SK-N-SH treated with all-trans-retinoic acid at 6 μM for 48 hours (cell line): Measurements from ENCODE around the gene ARAP2.

Experiments used
- ATAC-seq: fragments of 200-7000 bp; cut with Tn5 transposase; 3 replicates; pipeline ENCODE4 v1.9.1; 2020; ENCODE audit warnings: mild to moderate bottlenecking, moderate library complexity
- ARNTL ChIP-seq: fragments of 450-650 bp; formaldehyde crosslinking; IDR thresholded peaks from 2 replicates; pipeline ENCODE4 v1.5.0; 2020; ENCODE audit warnings: low read depth, mild to moderate bottlenecking, moderate library complexity, borderline replicate concordance
- BACH2 ChIP-seq: fragments of 250-450 bp; sonication (Bioruptor Pico); IDR thresholded peaks from 2 replicates; pipeline ENCODE4 v1.9.0; 2021; ENCODE audit warnings: mild to moderate bottlenecking, borderline replicate concordance
- CSDC2 ChIP-seq: fragments of 250-450 bp; sonication (Bioruptor Pico); IDR thresholded peaks from 2 replicates; pipeline ENCODE4 v1.5.0; 2020; ENCODE audit warnings: mild to moderate bottlenecking, moderate library complexity
- GLIS3 ChIP-seq: fragments of 250-450 bp; sonication (Bioruptor Pico); IDR thresholded peaks from 2 replicates; pipeline ENCODE4 v1.5.0; 2020; ENCODE audit warnings: mild to moderate bottlenecking, moderate library complexity
- ISL1 ChIP-seq: fragments of 250-450 bp; sonication (Bioruptor Pico); IDR thresholded peaks from 2 replicates; pipeline ENCODE4 v2.1.2; 2022; ENCODE audit warnings: mild to moderate bottlenecking, moderate library complexity
- OSR1 ChIP-seq: fragments of 250-450 bp; sonication (Bioruptor Pico); IDR thresholded peaks from 2 replicates; pipeline ENCODE4 v1.8.0; 2022; ENCODE audit warnings: moderate library complexity, mild to moderate bottlenecking, inconsistent platforms
- PPARA ChIP-seq: fragments of 250-450 bp; sonication (Bioruptor Pico); IDR thresholded peaks from 2 replicates; pipeline ENCODE4 v1.5.0; 2020; ENCODE audit warnings: mild to moderate bottlenecking, borderline replicate concordance
- RARB ChIP-seq: fragments of 250-450 bp; sonication (Bioruptor Pico); IDR thresholded peaks from 2 replicates; pipeline ENCODE4 v1.8.0; 2021; ENCODE audit warnings: mild to moderate bottlenecking, moderate library complexity
- SNAI2 ChIP-seq: fragments of 250-450 bp; sonication (Bioruptor Pico); IDR thresholded peaks from 2 replicates; pipeline ENCODE4 v1.5.0; 2020; ENCODE audit warnings: mild to moderate bottlenecking, moderate library complexity
- TCF4 ChIP-seq: fragments of 250-450 bp; sonication (Bioruptor Pico); IDR thresholded peaks from 2 replicates; pipeline ENCODE4 v1.8.0; 2021; ENCODE audit warnings: mild to moderate bottlenecking, moderate library complexity, borderline replicate concordance
- TOX ChIP-seq: fragments of 250-450 bp; sonication (Bioruptor Pico); IDR thresholded peaks from 2 replicates; pipeline ENCODE4 v1.8.0; 2021; ENCODE audit warnings: mild to moderate bottlenecking, moderate library complexity, borderline replicate concordance
- ZC3H10 ChIP-seq: fragments of 250-450 bp; sonication (Bioruptor Pico); IDR thresholded peaks from 2 replicates; pipeline ENCODE4 v1.5.1; 2021; ENCODE audit warnings: mild to moderate bottlenecking, moderate library complexity
- ZFP3 ChIP-seq: fragments of 250-450 bp; sonication (Bioruptor Pico); IDR thresholded peaks from 2 replicates; pipeline ENCODE4 v1.5.0; 2020; ENCODE audit warnings: mild to moderate bottlenecking, moderate library complexity
- ZFP30 ChIP-seq: fragments of 450-650 bp; formaldehyde crosslinking; IDR thresholded peaks from 2 replicates; pipeline ENCODE4 v1.5.0; 2022; ENCODE audit warnings: mild to moderate bottlenecking, moderate library complexity
- ZNF70 ChIP-seq: fragments of 450-650 bp; formaldehyde crosslinking; IDR thresholded peaks from 2 replicates; pipeline ENCODE4 v1.5.0; 2020; ENCODE audit warnings: mild to moderate bottlenecking, moderate library complexity
- TF ChIP-seq, protein P1 (sequence below): fragments of 250-450 bp; sonication (Bioruptor Pico); IDR thresholded peaks from 2 replicates; pipeline ENCODE4 v1.5.1; 2021; ENCODE audit warnings: mild to moderate bottlenecking, moderate library complexity
- TF ChIP-seq, protein P2 (sequence below): fragments of 250-450 bp; sonication (Bioruptor Pico); IDR thresholded peaks from 2 replicates; pipeline ENCODE4 v1.8.0; 2020; ENCODE audit warnings: mild to moderate bottlenecking, moderate library complexity, borderline replicate concordance
- TF ChIP-seq, protein P3 (sequence below): fragments of 250-450 bp; sonication (Bioruptor Pico); IDR thresholded peaks from 2 replicates; pipeline ENCODE4 v1.8.0; 2021; ENCODE audit warnings: low read depth, mild to moderate bottlenecking, moderate library complexity, borderline replicate concordance
- TF ChIP-seq, protein P4 (sequence below): fragments of 250-450 bp; sonication (Bioruptor Pico); IDR thresholded peaks from 2 replicates; pipeline ENCODE4 v1.5.0; 2020; ENCODE audit warnings: mild to moderate bottlenecking, moderate library complexity

ARAP2 gene

DNA sequence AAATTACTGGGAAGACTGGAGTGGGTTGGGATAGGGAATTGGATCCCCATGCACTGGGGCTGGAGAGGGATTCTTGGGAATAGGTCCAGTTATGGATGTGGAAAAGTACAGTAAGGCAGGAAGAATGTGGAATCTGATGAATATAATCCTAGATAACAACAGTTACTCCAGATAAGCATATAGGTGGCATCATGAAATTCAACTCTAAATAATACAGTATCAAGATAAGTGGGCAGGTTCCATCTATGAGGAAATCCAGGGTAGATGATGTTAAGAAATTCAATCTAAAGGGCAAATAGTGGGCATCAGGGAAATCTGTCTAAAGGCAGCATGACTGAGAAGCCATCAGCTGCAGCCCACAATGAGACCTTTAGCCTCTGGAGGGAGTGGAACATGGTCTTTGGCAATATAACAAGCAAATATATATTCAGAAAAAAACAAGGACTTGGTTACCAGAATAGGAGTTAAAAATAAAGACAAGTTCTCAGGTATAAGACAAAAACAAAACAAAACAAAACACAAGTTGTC, 38.3 kb upstream of the ARAP2 start:
- TF ChIP-seq PPARA (no peak), RARB (CRISPR knock-in tag) (no peak), ZFP3 (CRISPR knock-in tag) (no peak), ZNF70 (no peak), GLIS3 (no peak), ZC3H10 (CRISPR knock-in tag) (no peak)
- TF ChIP-seq, protein P1, sequence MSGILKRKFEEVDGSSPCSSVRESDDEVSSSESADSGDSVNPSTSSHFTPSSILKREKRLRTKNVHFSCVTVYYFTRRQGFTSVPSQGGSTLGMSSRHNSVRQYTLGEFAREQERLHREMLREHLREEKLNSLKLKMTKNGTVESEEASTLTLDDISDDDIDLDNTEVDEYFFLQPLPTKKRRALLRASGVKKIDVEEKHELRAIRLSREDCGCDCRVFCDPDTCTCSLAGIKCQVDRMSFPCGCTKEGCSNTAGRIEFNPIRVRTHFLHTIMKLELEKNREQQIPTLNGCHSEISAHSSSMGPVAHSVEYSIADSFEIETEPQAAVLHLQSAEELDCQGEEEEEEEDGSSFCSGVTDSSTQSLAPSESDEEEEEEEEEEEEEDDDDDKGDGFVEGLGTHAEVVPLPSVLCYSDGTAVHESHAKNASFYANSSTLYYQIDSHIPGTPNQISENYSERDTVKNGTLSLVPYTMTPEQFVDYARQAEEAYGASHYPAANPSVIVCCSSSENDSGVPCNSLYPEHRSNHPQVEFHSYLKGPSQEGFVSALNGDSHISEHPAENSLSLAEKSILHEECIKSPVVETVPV, result no peak
- ATAC-seq, result no peak

DNA sequence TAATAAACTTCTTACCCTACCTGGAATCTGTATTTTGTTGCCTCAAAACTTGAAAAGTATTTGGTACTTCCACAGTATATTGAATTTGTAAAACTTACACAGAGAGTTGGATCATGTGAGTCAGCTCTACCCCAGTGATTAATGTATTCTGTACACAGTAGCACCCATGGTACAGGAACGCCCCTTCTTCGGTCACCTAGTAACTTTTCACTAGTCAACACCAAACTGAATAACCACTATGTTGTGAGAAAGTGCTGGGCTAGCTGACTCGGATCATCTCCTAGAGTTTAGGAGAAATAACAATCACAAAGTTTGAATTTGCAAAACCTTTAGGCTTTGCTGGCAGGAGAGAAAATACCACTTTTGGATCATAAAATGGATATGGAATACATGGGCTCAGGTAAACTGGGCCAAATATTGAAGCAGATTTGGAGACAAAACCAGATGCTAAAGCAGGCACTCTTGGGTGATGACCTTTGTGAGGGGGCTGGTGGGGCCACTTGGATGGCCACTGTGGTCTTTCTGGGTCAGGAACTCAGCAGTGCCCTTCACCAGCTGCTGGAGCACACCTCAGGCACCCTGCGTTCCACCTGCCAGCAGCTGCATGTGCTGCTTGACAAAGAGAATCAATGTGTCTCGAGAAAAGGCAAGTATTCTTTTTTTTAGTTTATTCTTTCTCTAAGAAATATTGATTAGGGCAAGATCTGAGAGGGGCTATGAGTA, 37.2 kb upstream of the ARAP2 start, which contains the start of gene DTHD1:
Gene DTHD1 (plus strand): TSS at position 233 of the 723 bp plus-strand sequence. CDS start 143 bp downstream, at position 376.
- TF ChIP-seq ZNF70, result no peak
- ATAC-seq, result no peak

DNA sequence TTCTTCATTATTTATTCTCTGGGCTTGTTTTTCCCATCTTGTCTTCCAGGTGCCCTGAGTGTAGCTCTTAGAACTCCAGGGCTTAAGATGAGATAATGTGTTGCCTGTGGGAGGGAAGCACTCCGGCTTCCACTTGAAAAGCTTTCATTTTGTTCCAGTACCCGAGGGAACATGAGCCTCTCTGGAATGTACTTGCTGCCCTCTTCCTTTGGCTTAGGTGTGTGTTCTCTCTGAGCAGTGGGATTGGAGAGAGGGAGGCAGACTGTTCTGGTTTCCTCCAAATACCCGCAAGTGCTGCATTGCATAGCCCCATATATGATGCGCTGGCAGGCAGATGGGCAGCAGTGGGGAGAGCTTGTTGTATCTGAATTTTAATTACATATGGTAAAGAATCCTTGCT, 36.2 kb upstream of the ARAP2 start:
- no peak for ATAC-seq
- TF ChIP-seq, protein P2, sequence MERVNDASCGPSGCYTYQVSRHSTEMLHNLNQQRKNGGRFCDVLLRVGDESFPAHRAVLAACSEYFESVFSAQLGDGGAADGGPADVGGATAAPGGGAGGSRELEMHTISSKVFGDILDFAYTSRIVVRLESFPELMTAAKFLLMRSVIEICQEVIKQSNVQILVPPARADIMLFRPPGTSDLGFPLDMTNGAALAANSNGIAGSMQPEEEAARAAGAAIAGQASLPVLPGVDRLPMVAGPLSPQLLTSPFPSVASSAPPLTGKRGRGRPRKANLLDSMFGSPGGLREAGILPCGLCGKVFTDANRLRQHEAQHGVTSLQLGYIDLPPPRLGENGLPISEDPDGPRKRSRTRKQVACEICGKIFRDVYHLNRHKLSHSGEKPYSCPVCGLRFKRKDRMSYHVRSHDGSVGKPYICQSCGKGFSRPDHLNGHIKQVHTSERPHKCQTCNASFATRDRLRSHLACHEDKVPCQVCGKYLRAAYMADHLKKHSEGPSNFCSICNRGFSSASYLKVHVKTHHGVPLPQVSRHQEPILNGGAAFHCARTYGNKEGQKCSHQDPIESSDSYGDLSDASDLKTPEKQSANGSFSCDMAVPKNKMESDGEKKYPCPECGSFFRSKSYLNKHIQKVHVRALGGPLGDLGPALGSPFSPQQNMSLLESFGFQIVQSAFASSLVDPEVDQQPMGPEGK (CRISPR knock-in tag), result no peak
- TF ChIP-seq ZC3H10 (CRISPR knock-in tag), result no peak
- no peak for TF ChIP-seq BACH2 (CRISPR knock-in tag)
- no peak for TF ChIP-seq ZFP30 (CRISPR knock-in tag)
- no peak for TF ChIP-seq GLIS3
- no peak for TF ChIP-seq TCF4 (CRISPR knock-in tag)
- no peak for TF ChIP-seq ISL1 (CRISPR knock-in tag)
- TF ChIP-seq, protein P3, sequence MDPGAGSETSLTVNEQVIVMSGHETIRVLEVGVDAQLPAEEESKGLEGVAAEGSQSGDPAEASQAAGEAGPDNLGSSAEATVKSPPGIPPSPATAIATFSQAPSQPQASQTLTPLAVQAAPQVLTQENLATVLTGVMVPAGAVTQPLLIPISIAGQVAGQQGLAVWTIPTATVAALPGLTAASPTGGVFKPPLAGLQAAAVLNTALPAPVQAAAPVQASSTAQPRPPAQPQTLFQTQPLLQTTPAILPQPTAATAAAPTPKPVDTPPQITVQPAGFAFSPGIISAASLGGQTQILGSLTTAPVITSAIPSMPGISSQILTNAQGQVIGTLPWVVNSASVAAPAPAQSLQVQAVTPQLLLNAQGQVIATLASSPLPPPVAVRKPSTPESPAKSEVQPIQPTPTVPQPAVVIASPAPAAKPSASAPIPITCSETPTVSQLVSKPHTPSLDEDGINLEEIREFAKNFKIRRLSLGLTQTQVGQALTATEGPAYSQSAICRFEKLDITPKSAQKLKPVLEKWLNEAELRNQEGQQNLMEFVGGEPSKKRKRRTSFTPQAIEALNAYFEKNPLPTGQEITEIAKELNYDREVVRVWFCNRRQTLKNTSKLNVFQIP, result no peak
- TF ChIP-seq ARNTL (CRISPR knock-in tag), result no peak
- TF ChIP-seq ZFP3 (CRISPR knock-in tag), result no peak
- TF ChIP-seq, all 23 proteins: peak for 0

DNA sequence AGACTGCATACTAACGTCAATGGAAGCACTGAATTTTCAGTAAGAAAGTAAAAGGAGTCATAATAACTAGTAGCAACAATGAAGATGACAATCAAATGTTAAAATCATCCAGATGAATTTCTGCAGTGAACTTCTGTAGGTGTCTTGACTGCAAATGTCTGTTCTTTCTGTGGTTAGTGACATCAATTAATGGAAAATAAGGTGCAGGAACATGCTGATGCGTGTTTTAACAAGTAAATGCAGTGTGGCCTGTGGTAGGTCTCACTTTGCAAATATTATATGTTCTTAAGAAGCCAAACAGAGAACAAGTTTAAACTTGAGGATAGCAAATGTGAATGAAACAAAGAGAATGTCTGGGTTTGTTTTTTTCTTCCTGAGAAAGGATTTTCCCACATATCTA, 34.5 kb upstream of the ARAP2 start:
- no peak for ATAC-seq
- TF ChIP-seq ZC3H10 (CRISPR knock-in tag) (no peak), GLIS3 (no peak), BACH2 (CRISPR knock-in tag) (no peak)
- TF ChIP-seq, protein P2 (CRISPR knock-in tag), result no peak

DNA sequence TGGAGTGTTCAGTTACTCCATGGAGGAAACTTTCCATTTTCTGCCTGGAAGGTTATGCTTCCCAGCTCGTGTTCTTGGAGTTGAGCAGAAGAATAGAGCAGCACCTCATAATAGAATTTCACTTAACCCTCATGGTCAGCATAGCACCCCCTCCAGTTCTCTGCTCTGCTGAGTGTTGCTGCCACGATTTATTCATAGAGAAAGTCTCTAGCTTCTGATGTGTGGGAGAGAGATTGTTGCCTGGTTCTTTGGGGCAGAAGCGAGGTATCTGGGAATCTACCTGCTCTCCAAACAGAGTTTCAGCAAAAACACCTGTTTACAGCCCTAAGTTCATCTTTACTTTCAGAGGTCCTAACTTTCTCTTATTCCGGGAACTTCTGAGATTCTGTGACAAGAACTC, 33.2 kb upstream of the ARAP2 start:
- no peak for ATAC-seq
- TF ChIP-seq ISL1 (CRISPR knock-in tag) (no peak), ARNTL (CRISPR knock-in tag) (no peak), TOX (no peak), RARB (CRISPR knock-in tag) (no peak), ZC3H10 (CRISPR knock-in tag) (no peak), CSDC2 (CRISPR knock-in tag) (no peak), OSR1 (CRISPR knock-in tag) (no peak), ZFP3 (CRISPR knock-in tag) (no peak), SNAI2 (CRISPR knock-in tag) (no peak)
- TF ChIP-seq, protein P4, sequence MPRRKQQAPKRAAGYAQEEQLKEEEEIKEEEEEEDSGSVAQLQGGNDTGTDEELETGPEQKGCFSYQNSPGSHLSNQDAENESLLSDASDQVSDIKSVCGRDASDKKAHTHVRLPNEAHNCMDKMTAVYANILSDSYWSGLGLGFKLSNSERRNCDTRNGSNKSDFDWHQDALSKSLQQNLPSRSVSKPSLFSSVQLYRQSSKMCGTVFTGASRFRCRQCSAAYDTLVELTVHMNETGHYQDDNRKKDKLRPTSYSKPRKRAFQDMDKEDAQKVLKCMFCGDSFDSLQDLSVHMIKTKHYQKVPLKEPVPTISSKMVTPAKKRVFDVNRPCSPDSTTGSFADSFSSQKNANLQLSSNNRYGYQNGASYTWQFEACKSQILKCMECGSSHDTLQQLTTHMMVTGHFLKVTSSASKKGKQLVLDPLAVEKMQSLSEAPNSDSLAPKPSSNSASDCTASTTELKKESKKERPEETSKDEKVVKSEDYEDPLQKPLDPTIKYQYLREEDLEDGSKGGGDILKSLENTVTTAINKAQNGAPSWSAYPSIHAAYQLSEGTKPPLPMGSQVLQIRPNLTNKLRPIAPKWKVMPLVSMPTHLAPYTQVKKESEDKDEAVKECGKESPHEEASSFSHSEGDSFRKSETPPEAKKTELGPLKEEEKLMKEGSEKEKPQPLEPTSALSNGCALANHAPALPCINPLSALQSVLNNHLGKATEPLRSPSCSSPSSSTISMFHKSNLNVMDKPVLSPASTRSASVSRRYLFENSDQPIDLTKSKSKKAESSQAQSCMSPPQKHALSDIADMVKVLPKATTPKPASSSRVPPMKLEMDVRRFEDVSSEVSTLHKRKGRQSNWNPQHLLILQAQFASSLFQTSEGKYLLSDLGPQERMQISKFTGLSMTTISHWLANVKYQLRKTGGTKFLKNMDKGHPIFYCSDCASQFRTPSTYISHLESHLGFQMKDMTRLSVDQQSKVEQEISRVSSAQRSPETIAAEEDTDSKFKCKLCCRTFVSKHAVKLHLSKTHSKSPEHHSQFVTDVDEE (CRISPR knock-in tag), result no peak
- TF ChIP-seq, protein P3, result no peak
- TF ChIP-seq, protein P1, result no peak
